HUES48 (cell line): ENCODE data around the gene C10orf105.

Source experiments
- H3K27ac ChIP-seq: one replicate; pipeline ENCODE4 v1.7.0; 2013; ENCODE audit warnings: low read depth, low read length, inconsistent platforms
- H3K27me3 ChIP-seq: 2 replicates; pipeline ENCODE4 v1.6.1; 2013; ENCODE audit warnings: mild to moderate bottlenecking, low read length; ENCODE audit not compliant: control insufficient read depth, insufficient read depth
- H3K36me3 ChIP-seq: 2 replicates; pipeline ENCODE4 v1.6.1; 2013; ENCODE audit warnings: low read length; ENCODE audit not compliant: control insufficient read depth, insufficient read depth
- H3K4me1 ChIP-seq: 2 replicates; pipeline ENCODE4 v1.6.1; 2013; ENCODE audit warnings: mild to moderate bottlenecking, low read length; ENCODE audit not compliant: control insufficient read depth, insufficient read depth
- H3K4me3 ChIP-seq: 2 replicates; pipeline ENCODE4 v1.5.1; 2013; ENCODE audit warnings: mild to moderate bottlenecking, low read depth, low read length
- H3K9ac ChIP-seq: 2 replicates; pipeline ENCODE4 v1.6.1; 2013; ENCODE audit warnings: mild to moderate bottlenecking, low read depth, low read length, moderate library complexity
- H3K9me3 ChIP-seq: 2 replicates; pipeline ENCODE4 v1.6.1; 2013; ENCODE audit warnings: low read length; ENCODE audit not compliant: control insufficient read depth, insufficient read depth

The C10orf105 gene

DNA sequence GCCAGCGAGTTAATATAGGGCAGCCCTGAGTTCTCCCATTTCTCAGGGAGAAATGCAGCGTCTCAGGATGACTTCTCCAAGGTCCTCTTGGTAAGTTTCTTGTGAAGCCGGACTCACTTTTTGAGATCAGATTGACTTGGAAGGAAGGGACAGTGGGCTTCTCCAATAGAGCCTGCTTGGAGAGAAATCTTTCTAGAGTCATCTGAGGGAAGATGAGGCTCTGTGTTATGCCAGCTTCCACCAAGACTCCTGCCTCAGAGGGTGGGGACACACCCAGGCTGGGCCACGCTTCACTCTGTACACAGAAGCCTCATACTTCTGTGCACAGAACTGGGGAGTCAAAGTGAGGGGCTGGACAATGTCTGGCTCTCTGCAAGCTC is 5.6 kb downstream of the C10orf105 start:
- no peaks in the 10 kb centered on the region for H3K9me3 ChIP-seq
- no peak overlapping the region for H3K27ac ChIP-seq
- H3K36me3 ChIP-seq = no peaks in the 10 kb centered on the region
- H3K27me3 ChIP-seq = no peaks in the 10 kb centered on the region
- H3K9ac ChIP-seq = no peak overlapping the region
- H3K4me3 ChIP-seq = no peak overlapping the region
- no peaks in the 10 kb centered on the region for H3K4me1 ChIP-seq

DNA sequence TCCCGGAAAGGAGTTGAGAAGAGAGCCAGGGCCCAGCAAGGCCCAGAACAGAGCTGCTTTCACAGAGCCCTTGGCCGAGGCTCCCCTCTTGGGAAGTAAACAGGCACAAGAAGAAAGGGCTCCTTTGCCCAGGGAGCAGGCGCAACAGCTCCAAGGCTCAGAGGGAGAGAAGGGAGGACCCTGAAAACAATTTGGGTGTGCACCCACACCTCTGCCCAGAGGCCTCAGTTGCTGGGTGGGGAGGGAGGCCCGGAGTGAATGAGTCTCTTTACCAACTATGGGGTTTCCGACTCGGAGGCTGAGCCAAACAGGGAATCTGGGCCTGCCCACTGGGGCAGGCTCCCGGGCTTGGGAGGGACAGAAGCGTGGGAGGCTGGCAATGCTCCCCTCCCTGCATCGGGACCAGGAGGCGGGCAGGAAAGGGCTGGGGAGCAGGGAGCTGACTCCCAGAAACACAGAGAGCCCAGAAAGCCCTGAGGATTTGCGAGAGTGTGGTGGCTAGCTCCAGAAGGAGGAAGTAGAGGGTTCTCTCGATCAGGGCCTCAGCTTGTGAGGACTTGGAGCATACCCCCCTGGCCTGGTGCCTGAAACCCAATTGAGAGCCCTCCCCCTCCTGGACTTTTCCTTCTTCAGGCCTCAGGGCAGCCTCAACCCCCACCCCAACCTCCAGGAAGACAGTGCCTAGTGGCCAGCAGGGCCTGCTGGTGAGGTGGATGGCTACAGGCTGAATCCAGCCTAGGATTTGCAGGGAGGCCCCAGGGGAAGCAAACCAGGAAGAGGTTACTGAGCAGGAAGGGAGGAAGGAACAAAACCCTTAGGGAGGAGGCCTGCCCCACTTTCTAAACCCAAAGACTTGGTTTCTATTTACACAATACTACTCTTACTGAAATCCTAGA is 6.2 kb downstream of the C10orf105 start:
- Histone ChIP-seq H3K36me3 (no peaks in the 10 kb centered on the region), H3K27ac (no peak overlapping the region), H3K9me3 (no peaks in the 10 kb centered on the region), H3K27me3 (no peaks in the 10 kb centered on the region), H3K9ac (no peak overlapping the region), H3K4me1 (no peaks in the 10 kb centered on the region), H3K4me3 (no peak overlapping the region)

DNA sequence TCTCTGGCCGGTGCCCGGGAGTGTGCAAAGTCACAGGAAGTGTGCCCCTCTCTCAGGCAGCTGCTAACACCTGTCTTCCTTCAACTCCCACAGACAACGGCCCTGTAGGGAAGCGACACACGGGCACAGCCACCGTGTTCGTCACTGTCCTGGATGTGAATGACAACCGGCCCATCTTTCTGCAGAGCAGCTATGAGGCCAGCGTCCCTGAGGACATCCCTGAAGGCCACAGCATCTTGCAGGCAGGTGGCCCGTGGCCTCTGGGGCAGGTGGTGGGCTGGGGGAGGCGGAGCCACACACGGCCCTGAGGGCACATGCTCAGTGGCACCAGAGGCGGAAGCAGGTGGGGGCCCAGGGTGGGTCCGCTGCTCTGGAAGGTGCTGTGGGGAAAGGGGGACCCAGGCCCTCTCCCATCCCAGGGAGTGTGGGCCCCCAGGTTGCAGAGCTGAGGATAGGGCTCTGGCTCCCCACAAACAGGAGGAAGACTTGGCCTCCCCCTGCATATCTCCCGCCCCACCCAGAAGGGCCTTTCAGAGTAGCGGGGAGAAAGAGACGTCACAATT is 6.9 kb downstream of the C10orf105 start:
- Histone ChIP-seq H3K9me3 (no peaks in the 10 kb centered on the region), H3K9ac (no peak overlapping the region), H3K4me3 (no peak overlapping the region), H3K27me3 (no peaks in the 10 kb centered on the region), H3K4me1 (no peaks in the 10 kb centered on the region), H3K36me3 (no peaks in the 10 kb centered on the region), H3K27ac (no peak overlapping the region)

DNA sequence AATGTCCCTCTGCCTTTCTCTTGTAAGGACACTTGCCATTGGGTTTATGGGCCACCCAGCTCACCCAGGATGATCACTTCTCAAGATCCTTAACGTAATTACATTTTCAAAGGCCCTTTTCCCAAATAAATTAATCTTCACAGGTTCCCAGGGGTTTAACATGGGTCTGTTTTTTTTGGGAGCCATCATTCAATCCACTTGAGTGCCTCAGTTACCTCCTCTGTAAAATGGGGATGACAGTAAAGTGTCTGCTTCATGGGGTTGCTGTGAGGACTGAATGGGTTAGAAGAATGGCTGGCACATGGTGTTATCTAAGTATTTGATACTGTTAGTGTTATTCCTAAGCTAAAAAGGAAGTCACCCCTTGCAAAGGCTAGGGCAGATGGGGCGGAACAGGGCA is 7.4 kb downstream of the C10orf105 start:
- no peaks in the 10 kb centered on the region for H3K9me3 ChIP-seq
- H3K27me3 ChIP-seq = no peaks in the 10 kb centered on the region
- no peak overlapping the region for H3K9ac ChIP-seq
- H3K4me1 ChIP-seq = no peaks in the 10 kb centered on the region
- H3K27ac ChIP-seq = no peak overlapping the region
- no peak overlapping the region for H3K4me3 ChIP-seq
- H3K36me3 ChIP-seq = no peaks in the 10 kb centered on the region

DNA sequence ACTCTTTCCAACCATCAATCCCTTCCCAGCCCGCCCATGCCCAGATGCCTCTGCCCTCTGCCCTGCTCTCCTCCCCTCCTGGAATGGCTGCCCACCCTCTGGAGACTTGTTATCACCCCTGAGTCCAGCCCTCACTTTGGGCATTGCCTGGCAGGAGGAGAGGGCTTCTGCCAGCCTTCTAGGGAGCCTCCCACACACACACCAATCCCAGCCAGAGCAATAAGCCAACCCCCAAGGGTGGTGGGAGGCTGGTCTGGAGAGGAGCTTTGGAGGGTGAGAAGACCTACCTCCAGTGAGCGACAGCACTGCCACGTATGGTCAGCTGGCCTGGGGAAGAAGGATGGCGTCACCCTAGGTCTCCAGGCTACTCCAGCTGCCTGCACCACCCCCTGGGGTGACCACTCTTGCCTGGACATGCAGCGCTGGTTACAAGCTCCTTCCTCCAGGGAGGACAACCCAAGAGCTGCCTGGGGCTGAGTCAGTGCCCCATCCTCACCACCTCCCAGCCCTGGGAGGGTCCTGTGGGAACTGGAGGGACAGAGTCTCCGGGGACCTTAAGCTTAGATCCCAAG is 8.4 kb downstream of the C10orf105 start:
- Histone ChIP-seq H3K9ac (no peak overlapping the region), H3K4me3 (no peak overlapping the region), H3K27me3 (no peaks in the 10 kb centered on the region), H3K27ac (no peak overlapping the region), H3K36me3 (no peaks in the 10 kb centered on the region), H3K9me3 (no peaks in the 10 kb centered on the region), H3K4me1 (no peaks in the 10 kb centered on the region)

DNA sequence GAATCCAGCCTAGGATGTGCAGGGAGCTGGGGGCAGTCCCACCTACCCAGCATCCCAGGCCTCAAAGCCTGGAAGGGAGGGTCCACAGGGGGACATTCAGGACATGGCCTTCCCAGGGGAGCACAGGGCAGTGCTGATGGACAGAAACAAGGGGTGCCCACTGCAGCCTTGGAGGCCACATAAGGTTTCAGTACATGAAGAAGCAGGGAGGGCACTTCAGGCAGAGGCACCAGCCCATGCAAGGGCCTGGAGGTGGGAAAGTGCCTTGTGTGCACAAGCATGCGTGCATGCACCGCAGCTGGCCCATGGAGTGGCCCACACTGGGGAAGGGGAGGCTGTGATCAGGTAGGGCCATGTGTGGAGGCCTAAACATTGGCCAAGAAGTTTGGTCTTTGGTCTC is 9.1 kb downstream of the C10orf105 start:
- Histone ChIP-seq H3K9ac (no peak overlapping the region), H3K4me1 (no peaks in the 10 kb centered on the region), H3K27me3 (no peaks in the 10 kb centered on the region), H3K9me3 (no peaks in the 10 kb centered on the region), H3K27ac (no peak overlapping the region), H3K4me3 (no peak overlapping the region), H3K36me3 (no peaks in the 10 kb centered on the region)

DNA sequence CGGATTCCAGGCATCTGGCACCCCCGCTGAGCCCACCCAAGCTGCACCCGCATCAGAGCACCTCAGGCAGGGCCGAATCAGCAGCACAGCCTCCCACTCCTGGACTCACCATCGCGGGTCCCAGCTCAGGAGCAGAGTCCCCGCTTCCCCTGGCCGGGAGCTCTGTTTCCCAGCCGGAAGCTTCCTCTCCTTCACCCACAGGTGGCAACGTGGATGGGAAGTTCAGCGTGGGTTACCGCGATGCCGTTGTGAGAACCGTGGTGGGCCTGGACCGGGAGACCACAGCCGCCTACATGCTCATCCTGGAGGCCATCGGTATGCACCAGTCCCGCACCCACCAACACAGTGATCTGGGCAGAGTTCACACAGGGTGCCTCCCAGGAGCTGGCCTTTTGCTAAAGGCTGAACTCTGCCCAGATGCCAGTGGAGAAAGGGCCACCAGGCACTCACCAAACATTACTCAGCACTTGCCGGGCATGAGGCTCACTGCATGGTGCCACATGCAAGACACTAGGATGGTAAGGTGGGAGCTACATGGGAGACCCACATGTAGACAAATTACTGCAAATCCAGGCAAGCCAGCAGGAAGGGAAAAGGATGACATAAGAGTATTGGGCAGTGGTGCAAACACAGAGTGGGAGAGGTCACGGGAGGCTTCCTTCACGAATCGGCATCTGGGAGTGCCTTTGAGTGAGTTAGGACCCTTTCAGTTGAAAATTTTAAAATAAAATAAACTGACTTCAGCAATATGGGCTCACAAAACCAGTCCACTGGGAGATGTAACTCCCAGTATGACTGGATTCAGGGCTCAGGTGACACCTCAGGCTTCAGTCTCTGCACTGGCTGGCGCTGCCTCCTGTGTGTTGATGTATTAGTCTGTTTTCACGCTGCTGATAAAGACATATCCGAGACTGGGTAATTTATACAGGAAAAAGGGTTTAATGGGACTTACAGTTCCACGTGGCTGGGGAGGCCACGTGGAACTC is 10.4 kb downstream of the C10orf105 start:
- Histone ChIP-seq H3K27ac (no peak overlapping the region), H3K36me3 (no peaks in the 10 kb centered on the region), H3K9ac (no peak overlapping the region), H3K27me3 (no peaks in the 10 kb centered on the region), H3K9me3 (no peaks in the 10 kb centered on the region), H3K4me3 (no peak overlapping the region), H3K4me1 (no peaks in the 10 kb centered on the region)

DNA sequence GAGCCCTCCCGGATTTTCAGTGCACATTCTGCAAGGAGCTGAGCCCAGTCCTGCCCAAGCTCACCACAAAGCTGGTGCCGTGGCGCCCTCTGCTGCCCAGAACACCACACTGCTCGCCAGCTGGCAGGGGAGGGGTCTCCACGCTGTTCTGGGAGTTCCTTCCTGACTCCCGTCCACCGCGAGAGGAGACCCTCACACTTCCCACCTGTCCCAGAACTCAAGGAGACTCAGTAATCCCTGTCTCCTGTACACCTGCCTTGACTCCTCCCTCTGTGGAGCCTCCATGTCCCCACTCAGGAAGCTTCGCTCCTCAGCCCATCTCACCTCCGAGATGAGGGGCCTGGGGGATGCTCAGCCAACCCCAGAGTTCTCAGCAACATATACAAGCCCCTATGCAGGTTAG is 11.3 kb downstream of the C10orf105 start:
- Histone ChIP-seq H3K27ac (no peak overlapping the region), H3K4me3 (no peak overlapping the region), H3K27me3 (no peaks in the 10 kb centered on the region)

DNA sequence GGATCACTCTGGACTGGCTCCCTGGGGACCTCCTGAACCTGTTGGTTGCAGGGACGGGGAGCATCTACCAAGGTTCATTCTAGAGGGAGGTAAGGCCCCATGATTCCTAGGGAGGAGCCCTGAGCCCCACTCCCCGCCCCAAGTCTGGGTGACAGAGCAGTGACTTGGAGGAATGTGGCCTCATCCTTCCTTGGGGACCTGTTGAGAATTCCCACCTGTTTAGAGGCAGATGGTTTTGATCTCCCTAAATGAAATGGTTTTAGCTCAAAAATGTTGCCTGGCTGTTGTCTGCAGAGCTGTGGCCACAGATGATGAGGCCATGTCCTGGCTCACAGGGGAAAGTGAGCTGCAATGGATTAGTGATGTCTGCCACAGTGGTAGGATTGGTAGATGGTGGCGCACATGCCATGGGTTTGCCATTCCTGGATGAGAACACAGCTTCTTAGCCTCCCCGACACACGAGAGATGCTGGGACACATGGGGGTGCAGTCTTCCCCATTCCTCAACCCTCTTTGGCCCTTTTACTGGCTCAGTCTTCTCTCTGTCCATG is 12.3 kb downstream of the C10orf105 start:
- Histone ChIP-seq H3K9ac (no peak overlapping the region), H3K9me3 (no peaks in the 10 kb centered on the region), H3K4me1 (no peaks in the 10 kb centered on the region), H3K27me3 (no peaks in the 10 kb centered on the region), H3K36me3 (no peaks in the 10 kb centered on the region), H3K4me3 (no peak overlapping the region), H3K27ac (no peak overlapping the region)

More for the DNA sequence above, 11.3 kb downstream of the C10orf105 start:
- Histone ChIP-seq H3K36me3 (no peaks in the 10 kb centered on the region), H3K9ac (no peak overlapping the region), H3K4me1 (no peaks in the 10 kb centered on the region), H3K9me3 (no peaks in the 10 kb centered on the region)

DNA sequence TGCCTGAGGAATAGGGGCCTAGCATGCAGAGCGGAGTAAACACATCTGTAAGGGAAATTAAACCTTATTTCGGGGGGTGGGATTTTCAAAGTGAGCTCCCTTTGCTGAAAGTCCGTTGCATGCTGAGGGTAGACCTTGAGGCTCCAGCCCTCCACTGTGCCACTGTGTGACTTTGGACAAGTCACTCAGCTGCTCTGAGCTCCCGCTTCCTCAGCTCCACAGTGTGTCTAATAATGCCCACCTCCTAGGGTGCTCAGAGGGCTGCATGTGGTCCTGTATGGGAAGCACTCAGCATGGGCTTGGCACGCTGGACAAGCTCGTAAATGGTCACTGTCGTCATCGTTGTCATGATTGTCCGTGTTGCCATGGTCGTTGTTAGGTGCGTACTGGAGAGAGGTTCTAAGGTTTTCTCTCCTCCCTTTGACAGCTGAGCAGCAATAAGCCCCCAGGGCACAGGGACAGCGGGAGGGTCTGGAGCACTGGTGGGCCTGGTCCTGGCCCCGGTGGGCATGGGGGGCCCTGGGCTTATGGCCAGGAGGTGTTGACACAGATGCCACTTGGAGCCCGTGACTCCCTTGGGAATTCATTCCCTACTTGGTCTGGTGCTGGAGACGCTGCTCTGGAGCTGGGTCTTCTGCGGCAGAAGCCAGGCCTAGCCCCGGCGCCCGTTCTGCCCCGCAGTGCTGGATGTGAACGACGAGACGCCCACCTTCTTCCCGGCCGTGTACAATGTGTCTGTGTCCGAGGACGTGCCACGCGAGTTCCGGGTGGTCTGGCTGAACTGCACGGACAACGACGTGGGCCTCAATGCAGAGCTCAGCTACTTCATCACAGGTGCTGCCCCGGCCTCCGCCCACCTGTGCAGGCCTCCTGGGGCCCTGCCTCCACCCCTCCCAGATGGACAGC is 13.1 kb downstream of the C10orf105 start:
- H3K4me1 ChIP-seq = no peaks in the 10 kb centered on the region
- H3K27ac ChIP-seq = no peak overlapping the region
- no peaks in the 10 kb centered on the region for H3K36me3 ChIP-seq
- no peak overlapping the region for H3K4me3 ChIP-seq
- no peaks in the 10 kb centered on the region for H3K27me3 ChIP-seq
- no peaks in the 10 kb centered on the region for H3K9me3 ChIP-seq
- H3K9ac ChIP-seq = no peak overlapping the region
